Endodermal cell (in vitro differentiated cells): ENCODE data around the gene SNAP29. TPM values are rescaled to one million over a fixed set of nuclear protein-coding genes. Genes with fewer than 3 reads are reported as not detected.
"Not testable (repeated sequence)": the region's sequence is repeated elsewhere in the genome, so short reads cannot be mapped to it uniquely, and the experiment has no call there.

Experiments
- DNase-seq: peaks from one replicate; pipeline ENCODE4 v3.0.0-alpha.2; 2017
- H3K27ac ChIP-seq: 2 replicates; pipeline ENCODE4 v1.5.1; 2013; ENCODE audit warnings: mild to moderate bottlenecking, low read depth, low read length, moderate library complexity
- H3K27me3 ChIP-seq: 2 replicates; pipeline ENCODE4 v1.6.1; 2013; ENCODE audit warnings: mild to moderate bottlenecking, low read length, moderate library complexity; ENCODE audit not compliant: insufficient read depth, control insufficient read depth, poor library complexity, severe bottlenecking
- H3K36me3 ChIP-seq: 2 replicates; pipeline ENCODE4 v1.7.0; 2013; ENCODE audit warnings: mild to moderate bottlenecking, low read length, moderate library complexity; ENCODE audit not compliant: control insufficient read depth, insufficient read depth
- H3K4me1 ChIP-seq: one replicate; pipeline ENCODE4 v1.7.0; 2013; ENCODE audit warnings: low read length; ENCODE audit not compliant: control insufficient read depth, insufficient read depth
- H3K4me3 ChIP-seq: 2 replicates; pipeline ENCODE4 v1.5.1; 2013; ENCODE audit warnings: mild to moderate bottlenecking, low read length, moderate library complexity
- H3K9ac ChIP-seq: 2 replicates; pipeline ENCODE4 v1.6.1; 2013; ENCODE audit warnings: mild to moderate bottlenecking, low read length, moderate library complexity; ENCODE audit not compliant: poor library complexity, severe bottlenecking; ENCODE audit errors: extremely low read depth
- H3K9me3 ChIP-seq: 2 replicates; pipeline ENCODE4 v1.6.1; 2013; ENCODE audit warnings: mild to moderate bottlenecking, low read length, moderate library complexity; ENCODE audit not compliant: control insufficient read depth
- H3K27ac Mint-ChIP-seq: 2 replicates; pipeline ENCODE4 v1.8.0; 2020; ENCODE audit warnings: mixed read lengths
- H3K27me3 Mint-ChIP-seq: 2 replicates; pipeline ENCODE4 v1.8.0; 2021; ENCODE audit warnings: mild to moderate bottlenecking, mixed read lengths; ENCODE audit not compliant: insufficient read depth
- H3K36me3 Mint-ChIP-seq: 2 replicates; pipeline ENCODE4 v1.8.0; 2020; ENCODE audit warnings: low read depth, mixed read lengths
- H3K4me1 Mint-ChIP-seq: 2 replicates; pipeline ENCODE4 v1.8.0; 2020; ENCODE audit warnings: mixed read lengths
- H3K4me3 Mint-ChIP-seq: 2 replicates; pipeline ENCODE4 v1.8.0; 2020; ENCODE audit warnings: mild to moderate bottlenecking, moderate library complexity, mixed read lengths
- H3K9me3 Mint-ChIP-seq: 2 replicates; pipeline ENCODE4 v1.8.0; 2020; ENCODE audit warnings: mild to moderate bottlenecking, mixed read lengths
- CTCF ChIP-seq: fragments of 200-600 bp; sonication (generic); conservative IDR thresholded peaks from 2 replicates; pipeline ENCODE4 v1.5.0; 2021; ENCODE audit warnings: antibody characterized with exemption, mild to moderate bottlenecking
- WGBS, 2 experiments: methylation state at CpG; one replicate each; pipeline versions ENCODE4 v1.1.5 to v1.1.7; 2013; ENCODE audit warnings: missing lambda C conversion rate in 2 of 2, mixed read lengths in 1 of 2; ENCODE audit not compliant: insufficient coverage in 1 of 2, insufficient read length in 1 of 2; 5-methylcytosine and 5-hydroxymethylcytosine counted together
- total RNA-seq, 2 donors: library from RNA; stranded (reverse); fragmentation: NEBNext Ultra II Directional in 1 of 2; extraction: Animal tissue kit (Norgen Biotek cat#: 25700) in 1 of 2; gene quantifications; 2 replicates in 1 of 2; 3 replicates in 1 of 2; pipeline ENCODE4 v1.2.1, GENCODE V29; 2021

Gene SNAP29
- total RNA-seq, 2 donors from 2014 or later = 16.5 to 21.8 TPM

- H3K36me3 Mint-ChIP-seq = peaks cover 24% of the 10 kb centered on the region
- H3K9me3 ChIP-seq = no peaks in the 10 kb centered on the region
- peaks cover 27% of the 10 kb centered on the region for H3K36me3 ChIP-seq
- 91 to 100% methylated on average over 3 of the region's 3 CpGs for WGBS, 2 experiments
- H3K4me3 Mint-ChIP-seq = no peak overlapping the region
- no peaks in the 10 kb centered on the region for H3K27me3 Mint-ChIP-seq
- H3K9me3 Mint-ChIP-seq = no peaks in the 10 kb centered on the region
- no peak for DNase-seq
- no peaks in the 10 kb centered on the region for H3K4me1 Mint-ChIP-seq
- no peak overlapping the region for H3K4me3 ChIP-seq
- no peak overlapping the region for H3K27ac ChIP-seq
- H3K9ac ChIP-seq = no peak overlapping the region
- no peak for TF ChIP-seq CTCF
- H3K4me1 ChIP-seq = no peaks in the 10 kb centered on the region
- no peaks in the 10 kb centered on the region for H3K27me3 ChIP-seq
- no peak overlapping the region for H3K27ac Mint-ChIP-seq
These were observed 24.1 kb upstream of the SNAP29 start for GRCh38 chr22:20834725-20835124.

- Histone ChIP-seq H3K4me1 (peaks cover 5% of the 10 kb centered on the region), H3K27ac (no peak overlapping the region), H3K36me3 (peaks cover 13% of the 10 kb centered on the region), H3K9ac (no peak overlapping the region), H3K27me3 (no peaks in the 10 kb centered on the region), H3K9me3 (no peaks in the 10 kb centered on the region), H3K4me3 (no peak overlapping the region)
- H3K27ac Mint-ChIP-seq = no peak overlapping the region
- no peaks in the 10 kb centered on the region for H3K9me3 Mint-ChIP-seq
- 92% methylated on average over 2 of the region's 2 CpGs; no CpG with 5 or more reads in 1 of the 2 experiments for whole genome bisulfite sequencing, 2 experiments
- no peak for DNase-seq
- peaks cover 12% of the 10 kb centered on the region for H3K36me3 Mint-ChIP-seq
- no peak for TF ChIP-seq CTCF
- no peak overlapping the region for H3K4me3 Mint-ChIP-seq
- no peaks in the 10 kb centered on the region for H3K27me3 Mint-ChIP-seq
- H3K4me1 Mint-ChIP-seq = peaks cover 16% of the 10 kb centered on the region
These were observed 21.6 kb upstream of the SNAP29 start for GRCh38 chr22:20836987-20837823.

GRCh38 chr22:20839354-20839753 lies 19.5 kb upstream of the SNAP29 start:
- H3K9me3 ChIP-seq, H3K27me3 Mint-ChIP-seq, H3K36me3 Mint-ChIP-seq, H3K4me3 ChIP-seq, H3K4me3 Mint-ChIP-seq, H3K27ac ChIP-seq, H3K27ac Mint-ChIP-seq, H3K9ac ChIP-seq, H3K9me3 Mint-ChIP-seq, H3K4me1 ChIP-seq, H3K36me3 ChIP-seq, H3K27me3 ChIP-seq: not testable (repeated sequence)
- WGBS, 2 experiments = 89 to 97% methylated on average over 10 of the region's 10 CpGs
- peak; percentile 3 for DNase-seq
- peaks cover 16% of the 10 kb centered on the region for H3K4me1 Mint-ChIP-seq
